Ishikawa (cell line): ENCODE results near the gene GCM1.

ENCODE experiments used
- CEBPB ChIP-seq: IDR thresholded peaks from 2 replicates; pipeline ENCODE4 v1.6.1; 2012
- CREB1 ChIP-seq: IDR thresholded peaks from 2 replicates; pipeline ENCODE4 v1.6.1; 2012; ENCODE audit warnings: low read depth
- EGR1 ChIP-seq: IDR thresholded peaks from 2 replicates; pipeline ENCODE4 v1.6.1; 2012
- EP300 ChIP-seq: IDR thresholded peaks from 2 replicates; pipeline ENCODE4 v1.6.1; 2012; ENCODE audit warnings: borderline replicate concordance
- FOXM1 ChIP-seq: IDR thresholded peaks from 2 replicates; pipeline ENCODE4 v1.6.1; 2012; ENCODE audit warnings: low read depth, borderline replicate concordance
- NFIC ChIP-seq: IDR thresholded peaks from 2 replicates; pipeline ENCODE4 v1.6.1; 2012
- RAD21 ChIP-seq: IDR thresholded peaks from 2 replicates; pipeline ENCODE4 v1.6.1; 2012; ENCODE audit warnings: low read depth
- TAF1 ChIP-seq: IDR thresholded peaks from 2 replicates; pipeline ENCODE4 v1.6.1; 2012; ENCODE audit warnings: low read depth, mild to moderate bottlenecking
- TCF12 ChIP-seq: IDR thresholded peaks from 2 replicates; pipeline ENCODE4 v1.6.1; 2012; ENCODE audit warnings: low read depth
- YY1 ChIP-seq: IDR thresholded peaks from 2 replicates; pipeline ENCODE4 v1.6.1; 2012; ENCODE audit warnings: low read depth
- ZBTB7A ChIP-seq: IDR thresholded peaks from 2 replicates; pipeline ENCODE4 v1.6.1; 2012; ENCODE audit warnings: low read depth
- TF ChIP-seq, protein P1 (sequence below): IDR thresholded peaks from 2 replicates; pipeline ENCODE4 v1.6.1; 2012; ENCODE audit warnings: low read depth, mild to moderate bottlenecking
- TF ChIP-seq, protein P2 (sequence below): IDR thresholded peaks from 2 replicates; pipeline ENCODE4 v1.6.1; 2012
- TF ChIP-seq, protein P3 (sequence below): IDR thresholded peaks from 2 replicates; pipeline ENCODE4 v1.6.1; 2012

- TF ChIP-seq, protein P1, sequence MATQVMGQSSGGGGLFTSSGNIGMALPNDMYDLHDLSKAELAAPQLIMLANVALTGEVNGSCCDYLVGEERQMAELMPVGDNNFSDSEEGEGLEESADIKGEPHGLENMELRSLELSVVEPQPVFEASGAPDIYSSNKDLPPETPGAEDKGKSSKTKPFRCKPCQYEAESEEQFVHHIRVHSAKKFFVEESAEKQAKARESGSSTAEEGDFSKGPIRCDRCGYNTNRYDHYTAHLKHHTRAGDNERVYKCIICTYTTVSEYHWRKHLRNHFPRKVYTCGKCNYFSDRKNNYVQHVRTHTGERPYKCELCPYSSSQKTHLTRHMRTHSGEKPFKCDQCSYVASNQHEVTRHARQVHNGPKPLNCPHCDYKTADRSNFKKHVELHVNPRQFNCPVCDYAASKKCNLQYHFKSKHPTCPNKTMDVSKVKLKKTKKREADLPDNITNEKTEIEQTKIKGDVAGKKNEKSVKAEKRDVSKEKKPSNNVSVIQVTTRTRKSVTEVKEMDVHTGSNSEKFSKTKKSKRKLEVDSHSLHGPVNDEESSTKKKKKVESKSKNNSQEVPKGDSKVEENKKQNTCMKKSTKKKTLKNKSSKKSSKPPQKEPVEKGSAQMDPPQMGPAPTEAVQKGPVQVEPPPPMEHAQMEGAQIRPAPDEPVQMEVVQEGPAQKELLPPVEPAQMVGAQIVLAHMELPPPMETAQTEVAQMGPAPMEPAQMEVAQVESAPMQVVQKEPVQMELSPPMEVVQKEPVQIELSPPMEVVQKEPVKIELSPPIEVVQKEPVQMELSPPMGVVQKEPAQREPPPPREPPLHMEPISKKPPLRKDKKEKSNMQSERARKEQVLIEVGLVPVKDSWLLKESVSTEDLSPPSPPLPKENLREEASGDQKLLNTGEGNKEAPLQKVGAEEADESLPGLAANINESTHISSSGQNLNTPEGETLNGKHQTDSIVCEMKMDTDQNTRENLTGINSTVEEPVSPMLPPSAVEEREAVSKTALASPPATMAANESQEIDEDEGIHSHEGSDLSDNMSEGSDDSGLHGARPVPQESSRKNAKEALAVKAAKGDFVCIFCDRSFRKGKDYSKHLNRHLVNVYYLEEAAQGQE: no peak
- TF ChIP-seq TAF1 (no peak), EP300 (no peak), TCF12 (no peak), CREB1 (no peak), FOXM1 (no peak), EGR1 (no peak), ZBTB7A (no peak), NFIC (no peak), CEBPB (no peak), RAD21 (peak; percentile 52), YY1 (no peak)
- TF ChIP-seq, protein P2, sequence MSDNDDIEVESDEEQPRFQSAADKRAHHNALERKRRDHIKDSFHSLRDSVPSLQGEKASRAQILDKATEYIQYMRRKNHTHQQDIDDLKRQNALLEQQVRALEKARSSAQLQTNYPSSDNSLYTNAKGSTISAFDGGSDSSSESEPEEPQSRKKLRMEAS: no peak
- TF ChIP-seq, protein P3, sequence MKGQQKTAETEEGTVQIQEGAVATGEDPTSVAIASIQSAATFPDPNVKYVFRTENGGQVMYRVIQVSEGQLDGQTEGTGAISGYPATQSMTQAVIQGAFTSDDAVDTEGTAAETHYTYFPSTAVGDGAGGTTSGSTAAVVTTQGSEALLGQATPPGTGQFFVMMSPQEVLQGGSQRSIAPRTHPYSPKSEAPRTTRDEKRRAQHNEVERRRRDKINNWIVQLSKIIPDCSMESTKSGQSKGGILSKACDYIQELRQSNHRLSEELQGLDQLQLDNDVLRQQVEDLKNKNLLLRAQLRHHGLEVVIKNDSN: no peak
Observed at GRCh38 chr6:53151676-53152075, 3.0 kb upstream of the GCM1 start.
